ENCODE measurements around the gene LMBR1. TPM values are rescaled to one million over a fixed set of nuclear protein-coding genes. Genes with fewer than 3 reads are reported as not detected.
A peak's percentile ranks its signal among the peaks of the same experiment; 100 is the strongest.

Gene LMBR1
- total RNA-seq, 1 donor from 2014 or later, result 89.1 TPM

GRCh38 chr7:156827587-156828203 is 65.3 kb downstream of the LMBR1 start:
- no peak for DNase-seq (ENCODE audit: low spot score, unreplicated experiment)
- TF ChIP-seq CTCF (IDR thresholded peaks at IDR 0.05; ENCODE audit: unreplicated experiment), result peak; percentile 76
- H3K4me3 Mint-ChIP-seq (ENCODE audit: low read depth), result no peak overlapping the region
- no peaks in the 10 kb centered on the region for H3K4me1 Mint-ChIP-seq (ENCODE audit: low read depth)
- H3K36me3 Mint-ChIP-seq (ENCODE audit: insufficient read depth), result peaks cover 16% of the 10 kb centered on the region
- no peaks in the 10 kb centered on the region for H3K27me3 Mint-ChIP-seq
- no peaks in the 10 kb centered on the region for H3K9me3 Mint-ChIP-seq (ENCODE audit: low read depth)
- no peak overlapping the region for H3K27ac Mint-ChIP-seq

GRCh38 chr7:156823435-156823834 is 69.5 kb downstream of the LMBR1 start:
- TF ChIP-seq CTCF (IDR thresholded peaks at IDR 0.05; ENCODE audit: unreplicated experiment), result no peak
- Mint-ChIP-seq H3K4me1 (ENCODE audit: low read depth) (peaks cover 4% of the 10 kb centered on the region), H3K36me3 (ENCODE audit: insufficient read depth) (peaks cover 4% of the 10 kb centered on the region), H3K9me3 (ENCODE audit: low read depth) (no peaks in the 10 kb centered on the region), H3K27ac (no peak overlapping the region), H3K27me3 (no peaks in the 10 kb centered on the region), H3K4me3 (ENCODE audit: low read depth) (no peak overlapping the region)
- no peak for DNase-seq (ENCODE audit: low spot score, unreplicated experiment)

GRCh38 chr7:156820445-156821063 is 72.4 kb downstream of the LMBR1 start:
- Mint-ChIP-seq H3K9me3 (ENCODE audit: low read depth) (no peaks in the 10 kb centered on the region), H3K4me3 (ENCODE audit: low read depth) (no peak overlapping the region), H3K27ac (peak overlapping the region; percentile 2), H3K4me1 (ENCODE audit: low read depth) (peaks cover 18% of the 10 kb centered on the region), H3K27me3 (no peaks in the 10 kb centered on the region), H3K36me3 (ENCODE audit: insufficient read depth) (peaks cover 4% of the 10 kb centered on the region)
- peak; percentile 41 for TF ChIP-seq CTCF (IDR thresholded peaks at IDR 0.05; ENCODE audit: unreplicated experiment)
- no peak for DNase-seq (ENCODE audit: low spot score, unreplicated experiment)

GRCh38 chr7:156819733-156820295 is 73.2 kb downstream of the LMBR1 start:
- Mint-ChIP-seq H3K4me3 (ENCODE audit: low read depth) (no peak overlapping the region), H3K27ac (peak overlapping the region; percentile 2), H3K27me3 (no peaks in the 10 kb centered on the region), H3K36me3 (ENCODE audit: insufficient read depth) (peaks cover 4% of the 10 kb centered on the region), H3K9me3 (ENCODE audit: low read depth) (no peaks in the 10 kb centered on the region), H3K4me1 (ENCODE audit: low read depth) (peaks cover 18% of the 10 kb centered on the region)
- DNase-seq (ENCODE audit: low spot score, unreplicated experiment), result no peak
- TF ChIP-seq CTCF (IDR thresholded peaks at IDR 0.05; ENCODE audit: unreplicated experiment), result peak; percentile 19

GRCh38 chr7:156818133-156818532 is 74.8 kb downstream of the LMBR1 start:
- H3K27ac Mint-ChIP-seq, result no peak overlapping the region
- H3K4me3 Mint-ChIP-seq (ENCODE audit: low read depth), result no peak overlapping the region
- DNase-seq (ENCODE audit: low spot score, unreplicated experiment), result no peak
- no peak for TF ChIP-seq CTCF (IDR thresholded peaks at IDR 0.05; ENCODE audit: unreplicated experiment)
- no peaks in the 10 kb centered on the region for H3K27me3 Mint-ChIP-seq
- no peaks in the 10 kb centered on the region for H3K9me3 Mint-ChIP-seq (ENCODE audit: low read depth)
- peaks cover 18% of the 10 kb centered on the region for H3K4me1 Mint-ChIP-seq (ENCODE audit: low read depth)
- H3K36me3 Mint-ChIP-seq (ENCODE audit: insufficient read depth), result peaks cover 4% of the 10 kb centered on the region

Data from progenitor cell of endocrine pancreas (in vitro differentiated cells).